ENCODE measurements around the gene KRT6A. TPM values are rescaled to one million over a fixed set of nuclear protein-coding genes. Genes with fewer than 3 reads are reported as not detected.

KRT6A gene
- total and polyA plus RNA-seq, 2 of the 13 experiments (the other 11 are each of a cell fraction or from before 2014, with no cell fraction given), result 0.13 TPM; not detected in 1

DNA sequence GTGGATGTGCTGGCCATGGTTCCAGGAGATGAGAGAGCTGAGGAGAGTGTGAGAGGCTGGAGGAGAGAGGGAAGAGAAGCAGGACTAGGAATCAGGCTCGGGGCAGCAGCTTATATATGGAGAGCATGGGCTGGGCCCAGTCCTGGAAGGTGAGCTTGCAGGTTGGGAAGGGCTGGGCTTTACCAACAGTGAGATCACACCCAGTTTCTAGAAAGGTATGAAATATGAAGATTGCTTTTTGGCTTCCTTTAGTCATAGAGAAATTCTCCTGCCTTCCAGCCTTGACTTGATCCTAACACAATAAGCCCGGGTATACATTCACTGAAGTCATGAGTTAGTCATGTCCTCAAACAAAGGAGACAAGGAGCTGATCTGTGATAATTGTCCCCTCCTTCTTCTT is at the start of gene KRT6A (continued):
- TF ChIP-seq, protein P1, sequence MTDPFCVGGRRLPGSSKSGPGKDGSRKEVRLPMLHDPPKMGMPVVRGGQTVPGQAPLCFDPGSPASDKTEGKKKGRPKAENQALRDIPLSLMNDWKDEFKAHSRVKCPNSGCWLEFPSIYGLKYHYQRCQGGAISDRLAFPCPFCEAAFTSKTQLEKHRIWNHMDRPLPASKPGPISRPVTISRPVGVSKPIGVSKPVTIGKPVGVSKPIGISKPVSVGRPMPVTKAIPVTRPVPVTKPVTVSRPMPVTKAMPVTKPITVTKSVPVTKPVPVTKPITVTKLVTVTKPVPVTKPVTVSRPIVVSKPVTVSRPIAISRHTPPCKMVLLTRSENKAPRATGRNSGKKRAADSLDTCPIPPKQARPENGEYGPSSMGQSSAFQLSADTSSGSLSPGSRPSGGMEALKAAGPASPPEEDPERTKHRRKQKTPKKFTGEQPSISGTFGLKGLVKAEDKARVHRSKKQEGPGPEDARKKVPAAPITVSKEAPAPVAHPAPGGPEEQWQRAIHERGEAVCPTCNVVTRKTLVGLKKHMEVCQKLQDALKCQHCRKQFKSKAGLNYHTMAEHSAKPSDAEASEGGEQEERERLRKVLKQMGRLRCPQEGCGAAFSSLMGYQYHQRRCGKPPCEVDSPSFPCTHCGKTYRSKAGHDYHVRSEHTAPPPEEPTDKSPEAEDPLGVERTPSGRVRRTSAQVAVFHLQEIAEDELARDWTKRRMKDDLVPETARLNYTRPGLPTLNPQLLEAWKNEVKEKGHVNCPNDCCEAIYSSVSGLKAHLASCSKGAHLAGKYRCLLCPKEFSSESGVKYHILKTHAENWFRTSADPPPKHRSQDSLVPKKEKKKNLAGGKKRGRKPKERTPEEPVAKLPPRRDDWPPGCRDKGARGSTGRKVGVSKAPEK (CRISPR knock-in tag; IDR thresholded peaks at IDR 0.05; ENCODE audit: borderline replicate concordance), result no peak

DNA sequence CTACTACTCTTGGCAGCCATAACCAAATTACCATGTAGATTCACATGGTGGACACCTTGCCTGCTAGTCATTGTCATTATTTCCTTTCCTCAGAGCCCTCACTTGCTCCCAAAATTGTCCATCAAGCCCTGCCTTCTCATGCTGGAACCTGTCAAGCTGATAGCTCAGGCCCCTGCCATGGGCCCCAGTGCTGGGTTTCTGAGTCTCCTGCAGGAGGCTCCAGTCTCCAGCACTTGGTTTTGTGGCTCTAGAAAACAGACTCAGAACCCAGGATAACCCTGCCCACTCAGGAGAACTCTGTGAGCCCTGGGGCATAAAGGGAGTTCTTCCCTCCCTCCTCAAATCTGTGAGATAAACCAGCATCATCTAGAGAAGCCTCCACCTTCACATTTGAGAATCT is 49.1 kb upstream of the KRT6A start:
- no peaks in the 10 kb centered on the region for H4K20me1 ChIP-seq (ENCODE audit: insufficient read depth, low read length)
- intact Hi-C loops (cut with micrococcal nuclease; ENCODE audit: unreplicated experiment), result no loop called here
- DNase-seq (ENCODE audit: low spot score), result no peak
- ATAC-seq, result no peak
- H3K27ac ChIP-seq (ENCODE audit: extremely low read length, insufficient read depth, low read length), result no peak overlapping the region
- no peaks in the 10 kb centered on the region for H3K79me2 ChIP-seq (ENCODE audit: insufficient read depth, low read length)
- no peaks in the 10 kb centered on the region for H3K4me1 ChIP-seq (ENCODE audit: insufficient read depth, low read length)
- BruUV-seq (replicated peaks), result no TSS peak
- FAIRE-seq, result no peak
- H3K9ac ChIP-seq (ENCODE audit: insufficient read depth, low read depth, low read length), result no peak overlapping the region
- H2AFZ ChIP-seq (ENCODE audit: low read length), result no peak overlapping the region
- H3K9me3 ChIP-seq (ENCODE audit: low read length), result no peaks in the 10 kb centered on the region
- no peak overlapping the region for H3K4me3 ChIP-seq (replicated peaks in 1 of 3; ENCODE audit: insufficient read depth in 1 of 3, low read depth in 2 of 3, low read length in 3 of 3)
- peaks cover 3 to 5% of the 10 kb centered on the region in 2 experiments; a peak in 2 of 5 replicates for H3K27me3 ChIP-seq (ENCODE audit: control insufficient read depth in 1 of 2, insufficient read depth in 2 of 2, low read length in 2 of 2)
- H3K36me3 ChIP-seq (replicated peaks in 1 of 2; ENCODE audit: control insufficient read depth in 1 of 2, insufficient read depth in 2 of 2, low read length in 2 of 2), result no peaks in the 10 kb centered on the region
- POLR2A ChIA-PET, result no interaction called here
- CTCF ChIA-PET (ENCODE audit: low intra/inter-chr PET ratio, low total read pairs), result no interaction called here
- no peak overlapping the region for H3K4me2 ChIP-seq (ENCODE audit: low read depth, low read length)
- in situ Hi-C loops (cut with HindIII; ENCODE audit: extremely low pct_ligation_motif_present, low pct_unique_long_range_greater_than_20kb), result loop anchor here (25.0 kb wide), 1 partner anchor 405 kb away; no protein-coding TSS in a partner anchor
- TF ChIP-seq, protein P2, sequence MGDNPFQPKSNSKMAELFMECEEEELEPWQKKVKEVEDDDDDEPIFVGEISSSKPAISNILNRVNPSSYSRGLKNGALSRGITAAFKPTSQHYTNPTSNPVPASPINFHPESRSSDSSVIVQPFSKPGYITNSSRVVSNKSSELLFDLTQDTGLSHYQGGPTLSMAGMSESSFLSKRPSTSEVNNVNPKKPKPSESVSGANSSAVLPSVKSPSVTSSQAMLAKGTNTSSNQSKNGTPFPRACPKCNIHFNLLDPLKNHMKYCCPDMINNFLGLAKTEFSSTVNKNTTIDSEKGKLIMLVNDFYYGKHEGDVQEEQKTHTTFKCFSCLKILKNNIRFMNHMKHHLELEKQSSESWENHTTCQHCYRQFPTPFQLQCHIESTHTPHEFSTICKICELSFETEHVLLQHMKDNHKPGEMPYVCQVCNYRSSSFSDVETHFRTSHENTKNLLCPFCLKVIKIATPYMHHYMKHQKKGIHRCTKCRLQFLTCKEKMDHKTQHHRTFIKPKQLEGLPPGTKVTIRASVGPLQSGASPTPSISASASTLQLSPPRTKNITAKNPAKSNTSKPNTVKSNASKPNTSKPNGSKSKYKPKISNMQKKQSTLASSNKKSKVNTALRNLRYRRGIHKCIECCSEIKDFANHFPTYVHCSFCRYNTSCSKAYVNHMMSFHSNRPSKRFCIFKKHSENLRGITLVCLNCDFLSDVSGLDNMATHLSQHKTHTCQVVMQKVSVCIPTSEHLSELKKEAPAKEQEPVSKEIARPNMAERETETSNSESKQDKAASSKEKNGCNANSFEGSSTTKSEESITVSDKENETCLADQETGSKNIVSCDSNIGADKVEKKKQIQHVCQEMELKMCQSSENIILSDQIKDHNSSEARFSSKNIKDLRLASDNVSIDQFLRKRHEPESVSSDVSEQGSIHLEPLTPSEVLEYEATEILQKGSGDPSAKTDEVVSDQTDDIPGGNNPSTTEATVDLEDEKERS (CRISPR knock-in tag; IDR thresholded peaks at IDR 0.05), result no peak
- TF ChIP-seq, protein P3, sequence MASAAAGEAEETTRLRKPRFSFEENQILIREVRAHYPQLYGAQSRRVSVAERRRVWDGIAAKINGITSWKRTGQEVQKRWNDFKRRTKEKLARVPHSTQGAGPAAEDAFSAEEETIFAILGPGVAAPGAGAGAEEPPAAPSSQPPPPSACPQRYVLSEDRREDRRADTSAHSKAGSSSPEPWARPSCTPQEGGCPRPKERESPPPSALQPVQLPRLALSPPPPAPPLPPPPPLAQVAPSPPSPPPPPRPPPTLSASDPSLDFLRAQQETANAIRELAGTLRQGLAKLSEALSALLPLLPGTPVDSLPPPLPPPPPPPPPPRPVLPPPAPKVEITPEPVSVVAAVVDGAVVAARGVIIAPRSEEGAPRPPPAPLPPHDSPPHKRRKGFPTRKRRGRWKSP (CRISPR knock-in tag; IDR thresholded peaks at IDR 0.05), result no peak
- TF ChIP-seq, protein P4, sequence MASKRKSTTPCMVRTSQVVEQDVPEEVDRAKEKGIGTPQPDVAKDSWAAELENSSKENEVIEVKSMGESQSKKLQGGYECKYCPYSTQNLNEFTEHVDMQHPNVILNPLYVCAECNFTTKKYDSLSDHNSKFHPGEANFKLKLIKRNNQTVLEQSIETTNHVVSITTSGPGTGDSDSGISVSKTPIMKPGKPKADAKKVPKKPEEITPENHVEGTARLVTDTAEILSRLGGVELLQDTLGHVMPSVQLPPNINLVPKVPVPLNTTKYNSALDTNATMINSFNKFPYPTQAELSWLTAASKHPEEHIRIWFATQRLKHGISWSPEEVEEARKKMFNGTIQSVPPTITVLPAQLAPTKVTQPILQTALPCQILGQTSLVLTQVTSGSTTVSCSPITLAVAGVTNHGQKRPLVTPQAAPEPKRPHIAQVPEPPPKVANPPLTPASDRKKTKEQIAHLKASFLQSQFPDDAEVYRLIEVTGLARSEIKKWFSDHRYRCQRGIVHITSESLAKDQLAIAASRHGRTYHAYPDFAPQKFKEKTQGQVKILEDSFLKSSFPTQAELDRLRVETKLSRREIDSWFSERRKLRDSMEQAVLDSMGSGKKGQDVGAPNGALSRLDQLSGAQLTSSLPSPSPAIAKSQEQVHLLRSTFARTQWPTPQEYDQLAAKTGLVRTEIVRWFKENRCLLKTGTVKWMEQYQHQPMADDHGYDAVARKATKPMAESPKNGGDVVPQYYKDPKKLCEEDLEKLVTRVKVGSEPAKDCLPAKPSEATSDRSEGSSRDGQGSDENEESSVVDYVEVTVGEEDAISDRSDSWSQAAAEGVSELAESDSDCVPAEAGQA (IDR thresholded peaks at IDR 0.05; ENCODE audit: low read depth), result no peak
- TF ChIP-seq, protein P4 (CRISPR knock-in tag; IDR thresholded peaks at IDR 0.05; ENCODE audit: borderline replicate concordance), result no peak
- TF ChIP-seq MAFF (IDR thresholded peaks at IDR 0.05; ENCODE audit: low read depth, low read length), result no peak
- TF ChIP-seq ISX (CRISPR knock-in tag; conservative IDR thresholded peaks at IDR 0.05), result no peak
- TF ChIP-seq, protein P5, sequence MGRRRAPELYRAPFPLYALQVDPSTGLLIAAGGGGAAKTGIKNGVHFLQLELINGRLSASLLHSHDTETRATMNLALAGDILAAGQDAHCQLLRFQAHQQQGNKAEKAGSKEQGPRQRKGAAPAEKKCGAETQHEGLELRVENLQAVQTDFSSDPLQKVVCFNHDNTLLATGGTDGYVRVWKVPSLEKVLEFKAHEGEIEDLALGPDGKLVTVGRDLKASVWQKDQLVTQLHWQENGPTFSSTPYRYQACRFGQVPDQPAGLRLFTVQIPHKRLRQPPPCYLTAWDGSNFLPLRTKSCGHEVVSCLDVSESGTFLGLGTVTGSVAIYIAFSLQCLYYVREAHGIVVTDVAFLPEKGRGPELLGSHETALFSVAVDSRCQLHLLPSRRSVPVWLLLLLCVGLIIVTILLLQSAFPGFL (CRISPR knock-in tag; IDR thresholded peaks at IDR 0.05), result no peak
